ENCODE data around the gene MAMLD1. TPM values are rescaled to one million over a fixed set of nuclear protein-coding genes. Genes with fewer than 3 reads are reported as not detected.
A peak's percentile ranks its signal among the peaks of the same experiment; 100 is the strongest.

MAMLD1 gene
- total and polyA plus RNA-seq, 9 of the 15 experiments (the other 6 are each of a cell fraction or from before 2014, with no cell fraction given) = 0.12 to 0.18 TPM; not detected in 7

- no peak overlapping the region for H3K4me2 ChIP-seq (ENCODE audit: insufficient read depth, low read length)
- FAIRE-seq = no peak
These were observed 141.5 kb downstream of the MAMLD1 start for GRCh38 chrX:150504397-150505182.

More at GRCh38 chrX:150504397-150505182, 141.5 kb downstream of the MAMLD1 start:
- in situ Hi-C loops (cut with MboI) = no loop called here
- no peaks in the 10 kb centered on the region for H4K20me1 ChIP-seq (replicated peaks; ENCODE audit: control insufficient read depth, insufficient read depth, low read length)
- no peak overlapping the region for H3K4me3 ChIP-seq
- H3K36me3 ChIP-seq (ENCODE audit: control insufficient read depth, insufficient read depth, low read length) = no peaks in the 10 kb centered on the region
- peaks cover 0 to 5% of the 10 kb centered on the region in 2 experiments; a peak in 2 of 5 replicates for H3K4me1 ChIP-seq (replicated peaks in 1 of 2; ENCODE audit: control insufficient read depth in 2 of 2, insufficient read depth in 2 of 2, low read length in 2 of 2)
- no peak overlapping the region for H3K9ac ChIP-seq (ENCODE audit: insufficient read depth in 1 of 2, low read depth in 2 of 2, low read length in 2 of 2)
- ATAC-seq = no peak
- no TSS peak for BruUV-seq (replicated peaks)
- no peaks in the 10 kb centered on the region for H3K9me3 ChIP-seq (replicated peaks; ENCODE audit: control insufficient read depth, insufficient read depth, low read depth, low read length)
- H3K9me1 ChIP-seq (ENCODE audit: control insufficient read depth, insufficient read depth, low read length) = no peaks in the 10 kb centered on the region
- ChIA-PET CTCF (ENCODE audit: low intra/inter-chr PET ratio) (no interaction called here), POLR2A (no interaction called here)
- TF ChIP-seq, protein P1, sequence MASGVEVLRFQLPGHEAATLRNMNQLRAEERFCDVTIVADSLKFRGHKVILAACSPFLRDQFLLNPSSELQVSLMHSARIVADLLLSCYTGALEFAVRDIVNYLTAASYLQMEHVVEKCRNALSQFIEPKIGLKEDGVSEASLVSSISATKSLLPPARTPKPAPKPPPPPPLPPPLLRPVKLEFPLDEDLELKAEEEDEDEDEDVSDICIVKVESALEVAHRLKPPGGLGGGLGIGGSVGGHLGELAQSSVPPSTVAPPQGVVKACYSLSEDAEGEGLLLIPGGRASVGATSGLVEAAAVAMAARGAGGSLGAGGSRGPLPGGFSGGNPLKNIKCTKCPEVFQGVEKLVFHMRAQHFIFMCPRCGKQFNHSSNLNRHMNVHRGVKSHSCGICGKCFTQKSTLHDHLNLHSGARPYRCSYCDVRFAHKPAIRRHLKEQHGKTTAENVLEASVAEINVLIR (CRISPR knock-in tag; IDR thresholded peaks at IDR 0.05) = no peak
- TF ChIP-seq CTCF (IDR thresholded peaks at IDR 0.05 in 2 of 3, conservative IDR thresholded peaks at IDR 0.05 in 1 of 3; ENCODE audit: insufficient read depth in 2 of 3, low read depth in 1 of 3, low read length in 3 of 3) (peak in 1 of 3 experiments; percentile 31; a peak in 2 of 6 replicates), DIDO1 (tag; IDR thresholded peaks at IDR 0.05; ENCODE audit: low read depth) (no peak), RAD21 (CRISPR knock-in tag; conservative IDR thresholded peaks at IDR 0.05 in 1 of 2, IDR thresholded peaks at IDR 0.05 in 1 of 2) (peak in 1 of 2 experiments; percentile 25; a peak in 2 of 4 replicates)
- peak in 1 of 4 experiments; percentile 6 for DNase-seq (ENCODE audit: extremely low read depth in 1 of 4, low spot score in 3 of 4)
- no peaks in the 10 kb centered on the region for H3K79me2 ChIP-seq (ENCODE audit: control insufficient read depth, insufficient read depth, low read length)
- H2AFZ ChIP-seq (ENCODE audit: low read depth, low read length) = no peak overlapping the region
- WGBS (ENCODE audit: insufficient coverage, low coverage, missing lambda C conversion rate) = 2% methylated on average over 9 of the region's 9 CpGs
- peaks cover 3 to 49% of the 10 kb centered on the region in 2 experiments for H3K27me3 ChIP-seq (ENCODE audit: control insufficient read depth in 2 of 2, insufficient read depth in 2 of 2, low read length in 2 of 2)
- H3K27ac ChIP-seq (ENCODE audit: extremely low read depth, low read depth, low read length) = no peak overlapping the region
- intact Hi-C loops (cut with micrococcal nuclease) = no loop called here

Measured in K562 (cell line).